ENCODE data around the gene KLHL15.
"Not testable (repeated sequence)": the region's sequence is repeated elsewhere in the genome, so short reads cannot be mapped to it uniquely, and the experiment has no call there.

Gene KLHL15

GRCh38 chrX:24027086-24027485, at the start of gene KLHL15:
TSS of gene KLHL15 (minus strand) at chrX:24027186. CDS start at chrX:24006693, 20,493 bp downstream.
- no peak for DNase-seq

GRCh38 chrX:24069877-24070276, 42.9 kb upstream of the KLHL15 start:
- no peak for DNase-seq

- no peak for DNase-seq
These were observed 36.5 kb upstream of the KLHL15 start for GRCh38 chrX:24063488-24063887.

- no peak for DNase-seq
These were observed 28.0 kb upstream of the KLHL15 start for GRCh38 chrX:24055043-24055356.

GRCh38 chrX:24054182-24055042, 27.4 kb upstream of the KLHL15 start, which contains the start of gene EIF2S3:
TSS of gene EIF2S3 (plus strand) at chrX:24054956. CDS start at chrX:24054969, 13 bp downstream.
- peak; percentile 95 for DNase-seq

GRCh38 chrX:24050522-24051318, 23.7 kb upstream of the KLHL15 start:
- not testable (repeated sequence) for DNase-seq

GRCh38 chrX:24049643-24050042, 22.7 kb upstream of the KLHL15 start:
- not testable (repeated sequence) for DNase-seq

- DNase-seq, result not testable (repeated sequence)
These were observed 19.1 kb upstream of the KLHL15 start for GRCh38 chrX:24046060-24046459.

GRCh38 chrX:24037729-24038128, 10.7 kb upstream of the KLHL15 start:
- no peak for DNase-seq

- DNase-seq, result no peak
These were observed 7.5 kb upstream of the KLHL15 start for GRCh38 chrX:24034485-24034884.

- no peak for DNase-seq
These were observed 3.6 kb upstream of the KLHL15 start for GRCh38 chrX:24030597-24030996.

GRCh38 chrX:24027985-24028384, 999 bp upstream of the KLHL15 start:
- DNase-seq, result no peak

- peak; percentile 17 for DNase-seq
These were observed 554 bp downstream of the KLHL15 start for GRCh38 chrX:24026432-24026831.

- DNase-seq, result peak; percentile 57
These were observed 1.1 kb downstream of the KLHL15 start for GRCh38 chrX:24025741-24026403.

- peak; percentile 94 for DNase-seq
These were observed 1.9 kb downstream of the KLHL15 start for GRCh38 chrX:24024819-24025740.

- peak; percentile 2 for DNase-seq
These were observed 2.9 kb downstream of the KLHL15 start for GRCh38 chrX:24023972-24024669.

- no peak for DNase-seq
These were observed 3.4 kb downstream of the KLHL15 start for GRCh38 chrX:24023544-24023943.

GRCh38 chrX:24020306-24020876, 6.6 kb downstream of the KLHL15 start:
- DNase-seq, result peak; percentile 23

- no peak for DNase-seq
These were observed 7.5 kb downstream of the KLHL15 start for GRCh38 chrX:24019448-24019847.

GRCh38 chrX:24018809-24019208, 8.2 kb downstream of the KLHL15 start:
- DNase-seq, result no peak

GRCh38 chrX:24017674-24018073, 9.3 kb downstream of the KLHL15 start:
- no peak for DNase-seq

All from fibroblast of skin of right quadriceps (primary cell).